ENCODE data around the gene GRM8. TPM values are rescaled to one million over a fixed set of nuclear protein-coding genes. Genes with fewer than 3 reads are reported as not detected.

GRM8 gene
- total RNA-seq, 1 donor from 2014 or later: not detected

GRCh38 chr7:126460664-126461063, 792.1 kb downstream of the GRM8 start:
- DNase-seq (ENCODE audit: low read depth): no peak
- no peak for TF ChIP-seq CTCF (conservative IDR thresholded peaks at IDR 0.05; ENCODE audit: low read depth, low read length)

GRCh38 chr7:126453104-126453503, 799.6 kb downstream of the GRM8 start:
- no peak for TF ChIP-seq CTCF (conservative IDR thresholded peaks at IDR 0.05; ENCODE audit: low read depth, low read length)
- no peak overlapping the region for H3K4me3 ChIP-seq (ENCODE audit: low read depth, low read length)
- no peak for DNase-seq (ENCODE audit: low read depth)

More at GRCh38 chr7:126460664-126461063, 792.1 kb downstream of the GRM8 start:
- no peak overlapping the region for H3K4me3 ChIP-seq (ENCODE audit: low read depth, low read length)

GRCh38 chr7:126450269-126450671, 802.5 kb downstream of the GRM8 start:
- TF ChIP-seq CTCF (conservative IDR thresholded peaks at IDR 0.05; ENCODE audit: low read depth, low read length): no peak
- no peak overlapping the region for H3K4me3 ChIP-seq (ENCODE audit: low read depth, low read length)
- DNase-seq (ENCODE audit: low read depth): no peak

- no peak overlapping the region for H3K4me3 ChIP-seq (ENCODE audit: low read depth, low read length)
- DNase-seq (ENCODE audit: low read depth): no peak
- TF ChIP-seq CTCF (conservative IDR thresholded peaks at IDR 0.05; ENCODE audit: low read depth, low read length): no peak
Observed at GRCh38 chr7:126449611-126450268, 803.0 kb downstream of the GRM8 start.

- no peak for TF ChIP-seq CTCF (conservative IDR thresholded peaks at IDR 0.05; ENCODE audit: low read depth, low read length)
- DNase-seq (ENCODE audit: low read depth): no peak
- no peak overlapping the region for H3K4me3 ChIP-seq (ENCODE audit: low read depth, low read length)
Observed at GRCh38 chr7:126447984-126448383, 804.8 kb downstream of the GRM8 start.

- TF ChIP-seq CTCF (conservative IDR thresholded peaks at IDR 0.05; ENCODE audit: low read depth, low read length): no peak
- DNase-seq (ENCODE audit: low read depth): no peak
- H3K4me3 ChIP-seq (ENCODE audit: low read depth, low read length): no peak overlapping the region
Observed at GRCh38 chr7:126445991-126446390, 806.8 kb downstream of the GRM8 start.

GRCh38 chr7:126443951-126444350, 808.8 kb downstream of the GRM8 start:
- no peak for TF ChIP-seq CTCF (conservative IDR thresholded peaks at IDR 0.05; ENCODE audit: low read depth, low read length)
- DNase-seq (ENCODE audit: low read depth): no peak
- no peak overlapping the region for H3K4me3 ChIP-seq (ENCODE audit: low read depth, low read length)
